ENCODE data around the gene ANXA2. TPM values are rescaled to one million over a fixed set of nuclear protein-coding genes. Genes with fewer than 3 reads are reported as not detected.
"Not testable (repeated sequence)": the region's sequence is repeated elsewhere in the genome, so short reads cannot be mapped to it uniquely, and the experiment has no call there.

The ANXA2 gene
- total and polyA plus RNA-seq, 2 experiments from 2014 or later, result 4,692 to 6,052 TPM

- WGBS, 2 experiments (ENCODE audit: low coverage in 1 of 2, low lambda C conversion rate in 2 of 2, missing lambda C conversion rate in 2 of 2), result 60 to 65% methylated on average over 3 of the region's 3 CpGs
- no peak overlapping the region for H3K27ac ChIP-seq
- no peaks in the 10 kb centered on the region for H3K36me3 ChIP-seq (ENCODE audit: low read depth)
- no peaks in the 10 kb centered on the region for H3K9me2 ChIP-seq (ENCODE audit: insufficient read depth)
- peaks cover 54% of the 10 kb centered on the region for H3F3A ChIP-seq (ENCODE audit: insufficient read depth)
- no peak overlapping the region for H3K9ac ChIP-seq
- in situ Hi-C loops (cut with MboI), result no loop called here
- no peak overlapping the region for H3K4me3 ChIP-seq
- no peak for DNase-seq
- H3K27me3 ChIP-seq (replicated peaks; ENCODE audit: insufficient read depth), result no peaks in the 10 kb centered on the region
- H3K4me2 ChIP-seq (ENCODE audit: unreplicated experiment), result no peak overlapping the region
- no peaks in the 10 kb centered on the region for H4K20me1 ChIP-seq (ENCODE audit: insufficient read depth)
- H3K9me3 ChIP-seq (ENCODE audit: low read depth), result no peaks in the 10 kb centered on the region
- no peaks in the 10 kb centered on the region; the same call in 1 of the 2 replicates for H3K4me1 ChIP-seq (ENCODE audit: insufficient read depth)
- TF ChIP-seq EZH2phosphoT487 (IDR thresholded peaks at IDR 0.05; ENCODE audit: insufficient read depth, low read depth) (no peak), EZH2 (IDR thresholded peaks at IDR 0.05; ENCODE audit: insufficient read depth, poor library complexity, severe bottlenecking) (no peak)
- no peaks in the 10 kb centered on the region for H3K79me2 ChIP-seq (ENCODE audit: insufficient read depth)
- no peak overlapping the region for H2AFZ ChIP-seq
Measured at GRCh38 chr15:60338810-60339209, 59.0 kb downstream of the ANXA2 start.

- Histone ChIP-seq H3K9me3 (ENCODE audit: low read depth) (no peaks in the 10 kb centered on the region), H4K20me1 (ENCODE audit: insufficient read depth) (no peaks in the 10 kb centered on the region), H3F3A (ENCODE audit: insufficient read depth) (peaks cover 39% of the 10 kb centered on the region), H3K4me2 (ENCODE audit: unreplicated experiment) (no peak overlapping the region), H3K27ac (no peak overlapping the region), H3K9ac (no peak overlapping the region), H2AFZ (no peak overlapping the region), H3K27me3 (replicated peaks; ENCODE audit: insufficient read depth) (no peaks in the 10 kb centered on the region), H3K9me2 (ENCODE audit: insufficient read depth) (no peaks in the 10 kb centered on the region), H3K36me3 (ENCODE audit: low read depth) (no peaks in the 10 kb centered on the region), H3K4me3 (no peak overlapping the region), H3K79me2 (ENCODE audit: insufficient read depth) (no peaks in the 10 kb centered on the region), H3K4me1 (ENCODE audit: insufficient read depth) (no peaks in the 10 kb centered on the region; the same call in 1 of the 2 replicates)
- in situ Hi-C loops (cut with MboI), result no loop called here
- no peak for DNase-seq
- 75 to 76% methylated on average over 4 of the region's 4 CpGs for WGBS, 2 experiments (ENCODE audit: low coverage in 1 of 2, low lambda C conversion rate in 2 of 2, missing lambda C conversion rate in 2 of 2)
- TF ChIP-seq EZH2 (IDR thresholded peaks at IDR 0.05; ENCODE audit: insufficient read depth, poor library complexity, severe bottlenecking) (no peak), EZH2phosphoT487 (IDR thresholded peaks at IDR 0.05; ENCODE audit: insufficient read depth, low read depth) (no peak)
Measured at GRCh38 chr15:60337076-60337475, 60.7 kb downstream of the ANXA2 start.

GRCh38 chr15:60335296-60335695 is 62.5 kb downstream of the ANXA2 start:
- H3K4me1 ChIP-seq (ENCODE audit: insufficient read depth); DNase-seq; H2AFZ ChIP-seq; H4K20me1 ChIP-seq (ENCODE audit: insufficient read depth); H3K4me2 ChIP-seq (ENCODE audit: unreplicated experiment); H3K27ac ChIP-seq; H3K9me3 ChIP-seq (ENCODE audit: low read depth); in situ Hi-C loops (cut with MboI); H3K9me2 ChIP-seq (ENCODE audit: insufficient read depth); H3K4me3 ChIP-seq; H3K9ac ChIP-seq; H3K36me3 ChIP-seq (ENCODE audit: low read depth); H3K79me2 ChIP-seq (ENCODE audit: insufficient read depth); H3K27me3 ChIP-seq (replicated peaks; ENCODE audit: insufficient read depth): not testable (repeated sequence)
- WGBS, 2 experiments (ENCODE audit: low coverage in 1 of 2, low lambda C conversion rate in 2 of 2, missing lambda C conversion rate in 2 of 2), result 36 to 43% methylated on average over 4 of the region's 4 CpGs
- H3F3A ChIP-seq (ENCODE audit: insufficient read depth), result peaks cover 22% of the 10 kb centered on the region; the same call in 1 of the 2 replicates

- no peaks in the 10 kb centered on the region for H3K9me2 ChIP-seq (ENCODE audit: insufficient read depth)
- peak overlapping the region; percentile 67 for H3K4me2 ChIP-seq (ENCODE audit: unreplicated experiment)
- H2AFZ ChIP-seq, result no peak overlapping the region
- peak overlapping the region; percentile 44 for H3K4me3 ChIP-seq
- peaks cover 6% of the 10 kb centered on the region; the same call in 1 of the 2 replicates for H3K79me2 ChIP-seq (ENCODE audit: insufficient read depth)
- DNase-seq, result peak; percentile 63
- TF ChIP-seq EZH2phosphoT487 (IDR thresholded peaks at IDR 0.05; ENCODE audit: insufficient read depth, low read depth) (no peak), EZH2 (IDR thresholded peaks at IDR 0.05; ENCODE audit: insufficient read depth, poor library complexity, severe bottlenecking) (no peak)
- peaks cover 16% of the 10 kb centered on the region for H3K27me3 ChIP-seq (replicated peaks; ENCODE audit: insufficient read depth)
- no peaks in the 10 kb centered on the region for H3F3A ChIP-seq (ENCODE audit: insufficient read depth)
- H3K9ac ChIP-seq, result no peak overlapping the region
- no peaks in the 10 kb centered on the region for H4K20me1 ChIP-seq (ENCODE audit: insufficient read depth)
- no peaks in the 10 kb centered on the region for H3K36me3 ChIP-seq (ENCODE audit: low read depth)
- H3K27ac ChIP-seq, result no peak overlapping the region
- WGBS, 2 experiments (ENCODE audit: low coverage in 1 of 2, low lambda C conversion rate in 2 of 2, missing lambda C conversion rate in 2 of 2), result 1 to 2% methylated on average over 7 of the region's 7 CpGs
- peaks cover 5% of the 10 kb centered on the region; the same call in 1 of the 2 replicates for H3K4me1 ChIP-seq (ENCODE audit: insufficient read depth)
- H3K9me3 ChIP-seq (ENCODE audit: low read depth), result no peaks in the 10 kb centered on the region
- in situ Hi-C loops (cut with MboI), result no loop called here
Measured at GRCh38 chr15:60328852-60329443, 68.8 kb downstream of the ANXA2 start.

All from GM23248 (cell line).